ENCODE results near the gene FUOM. TPM values are rescaled to one million over a fixed set of nuclear protein-coding genes. Genes with fewer than 3 reads are reported as not detected.

The FUOM gene
- total and polyA plus RNA-seq, 9 of the 15 experiments (the other 6 are each of a cell fraction or from before 2014, with no cell fraction given), result 1.8 to 96.1 (median 27.0) TPM

GRCh38 chr10:133373174-133374090 lies 15.6 kb upstream of the FUOM start, which contains the start of gene ECHS1 (continued):
- TF ChIP-seq UBTF (IDR thresholded peaks at IDR 0.05; ENCODE audit: borderline replicate concordance in 1 of 2, low read depth in 2 of 2, low read length in 2 of 2) (no peak), MAFF (IDR thresholded peaks at IDR 0.05; ENCODE audit: low read length) (peak; percentile 38; the same call in 1 of the 2 replicates), ZBTB17 (CRISPR knock-in tag; IDR thresholded peaks at IDR 0.05) (peak; percentile 83), ZNF586 (CRISPR knock-in tag; conservative IDR thresholded peaks at IDR 0.05) (no peak), NCOA4 (IDR thresholded peaks at IDR 0.05; ENCODE audit: partially characterized antibody) (no peak), TCF3 (CRISPR knock-in tag; IDR thresholded peaks at IDR 0.05) (no peak), TBP (optimal IDR thresholded peaks at IDR 0.05; ENCODE audit: low read depth, low read length) (peak; percentile 82), RBBP5 (IDR thresholded peaks at IDR 0.05; ENCODE audit: borderline replicate concordance, insufficient read depth, low read length, poor library complexity, severe bottlenecking) (peak; percentile 41), HNRNPH1 (optimal IDR thresholded peaks at IDR 0.05; ENCODE audit: low read depth, low read length) (no peak), KLF13 (tag; IDR thresholded peaks at IDR 0.05; ENCODE audit: borderline replicate concordance, low read depth) (peak; percentile 80; the same call in 1 of the 2 replicates), EGR1 (conservative IDR thresholded peaks at IDR 0.05) (peak; percentile 49; the same call in 1 of the 2 replicates), NEUROD1 (IDR thresholded peaks at IDR 0.05; ENCODE audit: borderline replicate concordance, low read depth, low read length, partially characterized antibody) (peak; percentile 48), SRF (CRISPR knock-in tag; IDR thresholded peaks at IDR 0.05) (peak in 1 of 2 experiments; percentile 44; a peak in 1 of 4 replicates), PHF20 (IDR thresholded peaks at IDR 0.05; ENCODE audit: partially characterized antibody) (peak; percentile 44), HDAC8 (tag; IDR thresholded peaks at IDR 0.05) (no peak), RBFOX2 (IDR thresholded peaks at IDR 0.05; ENCODE audit: low read depth, low read length) (peak; percentile 88), SUPT5H (IDR thresholded peaks at IDR 0.05) (peak; percentile 77), NONO (IDR thresholded peaks at IDR 0.05; ENCODE audit: low read depth in 2 of 2, low read length in 1 of 2) (peak in 1 of 2 experiments; percentile 72; a peak in 1 of 4 replicates), CXXC5 (CRISPR knock-in tag; IDR thresholded peaks at IDR 0.05) (peak; percentile 31), ZNF707 (CRISPR knock-in tag; conservative IDR thresholded peaks at IDR 0.05) (no peak), CHD2 (IDR thresholded peaks at IDR 0.05; ENCODE audit: low read depth, low read length) (peak; percentile 99), HNRNPK (IDR thresholded peaks at IDR 0.05; ENCODE audit: low read depth, low read length, poor library complexity, severe bottlenecking) (no peak), TAF1 (IDR thresholded peaks at IDR 0.05; ENCODE audit: control insufficient read depth, extremely low read depth, insufficient read depth, low read length, severe bottlenecking) (peak; percentile 48), NRF1 (conservative IDR thresholded peaks at IDR 0.05 in 1 of 2, IDR thresholded peaks at IDR 0.05 in 1 of 2) (peak in 1 of 2 experiments; percentile 44; a peak in 1 of 4 replicates), NR2C2 (CRISPR knock-in tag; IDR thresholded peaks at IDR 0.05) (no peak), NR2C2 (tag; IDR thresholded peaks at IDR 0.05) (peak; percentile 46; the same call in 1 of the 2 replicates), ZNF232 (CRISPR knock-in tag; IDR thresholded peaks at IDR 0.05) (no peak)

All from K562 (cell line).